Measurements from ENCODE around the gene CD226.

The CD226 gene

GRCh38 chr18:69885841-69886531 is 61.7 kb downstream of the CD226 start:
- H3K79me2 ChIP-seq (ENCODE audit: insufficient read depth, low read length) = no peaks in the 10 kb centered on the region
- no peak overlapping the region for H2AFZ ChIP-seq (ENCODE audit: low read depth, low read length, severe bottlenecking)
- TF ChIP-seq EZH2phosphoT487 (conservative IDR thresholded peaks at IDR 0.05; ENCODE audit: low read length) = no peak
- TF ChIP-seq, protein P1, sequence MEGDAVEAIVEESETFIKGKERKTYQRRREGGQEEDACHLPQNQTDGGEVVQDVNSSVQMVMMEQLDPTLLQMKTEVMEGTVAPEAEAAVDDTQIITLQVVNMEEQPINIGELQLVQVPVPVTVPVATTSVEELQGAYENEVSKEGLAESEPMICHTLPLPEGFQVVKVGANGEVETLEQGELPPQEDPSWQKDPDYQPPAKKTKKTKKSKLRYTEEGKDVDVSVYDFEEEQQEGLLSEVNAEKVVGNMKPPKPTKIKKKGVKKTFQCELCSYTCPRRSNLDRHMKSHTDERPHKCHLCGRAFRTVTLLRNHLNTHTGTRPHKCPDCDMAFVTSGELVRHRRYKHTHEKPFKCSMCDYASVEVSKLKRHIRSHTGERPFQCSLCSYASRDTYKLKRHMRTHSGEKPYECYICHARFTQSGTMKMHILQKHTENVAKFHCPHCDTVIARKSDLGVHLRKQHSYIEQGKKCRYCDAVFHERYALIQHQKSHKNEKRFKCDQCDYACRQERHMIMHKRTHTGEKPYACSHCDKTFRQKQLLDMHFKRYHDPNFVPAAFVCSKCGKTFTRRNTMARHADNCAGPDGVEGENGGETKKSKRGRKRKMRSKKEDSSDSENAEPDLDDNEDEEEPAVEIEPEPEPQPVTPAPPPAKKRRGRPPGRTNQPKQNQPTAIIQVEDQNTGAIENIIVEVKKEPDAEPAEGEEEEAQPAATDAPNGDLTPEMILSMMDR (IDR thresholded peaks at IDR 0.05; ENCODE audit: insufficient read depth, low read length, poor library complexity, severe bottlenecking) = no peak

GRCh38 chr18:69885355-69885754 is 62.3 kb downstream of the CD226 start:
- H3K9me3 ChIP-seq (ENCODE audit: insufficient read depth, low read length) = no peaks in the 10 kb centered on the region
- no peaks in the 10 kb centered on the region for H3F3A ChIP-seq (ENCODE audit: insufficient read depth)
- no peak overlapping the region for H2AFZ ChIP-seq (ENCODE audit: low read depth, low read length, severe bottlenecking)
- H3K4me3 ChIP-seq (ENCODE audit: insufficient read depth, low read length, poor library complexity, severe bottlenecking) = no peak overlapping the region
- TF ChIP-seq, protein P1 (IDR thresholded peaks at IDR 0.05; ENCODE audit: insufficient read depth, low read length, poor library complexity, severe bottlenecking) = no peak
- no peak for TF ChIP-seq EZH2phosphoT487 (conservative IDR thresholded peaks at IDR 0.05; ENCODE audit: low read length)
- no peaks in the 10 kb centered on the region for H3K27me3 ChIP-seq (ENCODE audit: low read length)
- H3K4me2 ChIP-seq (ENCODE audit: low read depth, low read length, poor library complexity, severe bottlenecking) = no peak overlapping the region
- no peaks in the 10 kb centered on the region for H3K36me3 ChIP-seq (ENCODE audit: low read length)
- no peak overlapping the region for H3K9ac ChIP-seq (ENCODE audit: low read length)
- H3K27ac ChIP-seq (ENCODE audit: low read depth, low read length) = no peak overlapping the region
- no peaks in the 10 kb centered on the region for H4K20me1 ChIP-seq (ENCODE audit: low read depth, low read length)
- H3K9me2 ChIP-seq (replicated peaks; ENCODE audit: insufficient read depth, low read length) = no peaks in the 10 kb centered on the region
- H3K79me2 ChIP-seq (ENCODE audit: insufficient read depth, low read length) = no peaks in the 10 kb centered on the region

More at GRCh38 chr18:69885841-69886531, 61.7 kb downstream of the CD226 start:
- H3K36me3 ChIP-seq (ENCODE audit: low read length) = no peaks in the 10 kb centered on the region
- no peaks in the 10 kb centered on the region for H3K9me2 ChIP-seq (replicated peaks; ENCODE audit: insufficient read depth, low read length)
- no peak overlapping the region for H3K9ac ChIP-seq (ENCODE audit: low read length)
- no peaks in the 10 kb centered on the region for H3K9me3 ChIP-seq (ENCODE audit: insufficient read depth, low read length)
- H3K4me2 ChIP-seq (ENCODE audit: low read depth, low read length, poor library complexity, severe bottlenecking) = no peak overlapping the region
- H3K27me3 ChIP-seq (ENCODE audit: low read length) = no peaks in the 10 kb centered on the region
- no peaks in the 10 kb centered on the region for H3F3A ChIP-seq (ENCODE audit: insufficient read depth)
- H3K4me3 ChIP-seq (ENCODE audit: insufficient read depth, low read length, poor library complexity, severe bottlenecking) = no peak overlapping the region
- no peaks in the 10 kb centered on the region for H4K20me1 ChIP-seq (ENCODE audit: low read depth, low read length)
- H3K27ac ChIP-seq (ENCODE audit: low read depth, low read length) = no peak overlapping the region

DNA sequence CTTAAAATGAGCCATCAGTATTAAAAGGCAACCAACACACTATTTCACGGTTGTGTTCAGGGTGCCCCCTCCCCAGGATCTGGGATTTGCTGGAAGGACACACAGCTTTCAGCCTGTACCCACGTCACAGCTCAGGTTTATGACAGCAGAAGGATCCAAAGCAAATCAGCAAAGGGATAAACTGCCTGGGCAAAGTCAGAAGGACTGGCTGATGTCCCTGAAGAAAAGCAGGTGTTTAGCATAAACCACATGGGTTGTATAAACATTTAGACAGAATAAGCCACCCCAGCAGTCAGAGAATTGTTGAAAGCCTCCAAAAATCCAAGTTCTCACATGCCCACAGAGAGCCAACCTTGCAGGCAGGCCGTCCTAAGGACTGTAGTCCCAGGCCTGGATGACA is 63.9 kb downstream of the CD226 start:
- H2AFZ ChIP-seq (ENCODE audit: low read depth, low read length, severe bottlenecking) = no peak overlapping the region
- H3K4me2 ChIP-seq (ENCODE audit: low read depth, low read length, poor library complexity, severe bottlenecking) = no peak overlapping the region
- no peak overlapping the region for H3K9ac ChIP-seq (ENCODE audit: low read length)
- no peaks in the 10 kb centered on the region for H3F3A ChIP-seq (ENCODE audit: insufficient read depth)
- no peaks in the 10 kb centered on the region for H3K9me3 ChIP-seq (ENCODE audit: insufficient read depth, low read length)
- no peaks in the 10 kb centered on the region for H3K79me2 ChIP-seq (ENCODE audit: insufficient read depth, low read length)
- no peak for TF ChIP-seq EZH2phosphoT487 (conservative IDR thresholded peaks at IDR 0.05; ENCODE audit: low read length)
- H3K27ac ChIP-seq (ENCODE audit: low read depth, low read length) = no peak overlapping the region
- H3K4me3 ChIP-seq (ENCODE audit: insufficient read depth, low read length, poor library complexity, severe bottlenecking) = no peak overlapping the region
- H4K20me1 ChIP-seq (ENCODE audit: low read depth, low read length) = no peaks in the 10 kb centered on the region
- H3K27me3 ChIP-seq (ENCODE audit: low read length) = no peaks in the 10 kb centered on the region
- no peaks in the 10 kb centered on the region for H3K36me3 ChIP-seq (ENCODE audit: low read length)
- no peaks in the 10 kb centered on the region for H3K9me2 ChIP-seq (replicated peaks; ENCODE audit: insufficient read depth, low read length)

DNA sequence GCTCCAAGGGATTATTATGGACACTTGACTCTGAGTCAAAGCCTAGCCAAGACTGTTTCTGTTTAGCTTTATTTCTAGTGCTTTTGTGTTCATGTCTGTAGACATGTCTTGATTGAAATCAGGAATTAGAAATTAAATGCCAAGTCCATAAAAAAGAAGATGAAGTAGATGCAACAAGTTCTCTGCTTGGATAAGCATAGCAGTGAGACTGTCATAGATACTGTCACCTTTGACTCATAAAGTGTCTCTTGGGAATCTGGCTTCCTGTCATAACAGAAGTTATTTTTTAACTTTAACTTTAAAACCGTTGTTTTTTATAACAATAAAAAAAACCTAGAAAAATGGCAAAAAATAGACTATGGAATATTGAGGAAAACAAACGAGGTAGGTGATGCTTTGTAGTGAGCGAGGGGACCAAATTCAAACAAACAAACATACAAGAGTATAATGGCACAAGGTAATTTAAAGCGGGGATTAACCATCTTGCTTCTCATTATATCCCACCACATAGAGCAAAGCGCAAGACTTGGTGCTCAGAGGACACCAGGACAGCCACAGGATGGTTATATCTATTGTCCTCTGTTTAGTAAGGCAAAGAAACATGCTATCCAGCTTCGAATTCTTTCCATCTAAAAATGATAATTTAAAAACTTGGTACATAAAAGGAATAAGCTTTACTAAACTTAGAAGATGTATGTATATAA is 64.6 kb downstream of the CD226 start:
- no peak overlapping the region for H3K4me3 ChIP-seq (ENCODE audit: insufficient read depth, low read length, poor library complexity, severe bottlenecking)
- no peaks in the 10 kb centered on the region for H3F3A ChIP-seq (ENCODE audit: insufficient read depth)
- H3K79me2 ChIP-seq (ENCODE audit: insufficient read depth, low read length) = no peaks in the 10 kb centered on the region
- H3K9ac ChIP-seq (ENCODE audit: low read length) = no peak overlapping the region
- H4K20me1 ChIP-seq (ENCODE audit: low read depth, low read length) = no peaks in the 10 kb centered on the region
- no peak overlapping the region for H2AFZ ChIP-seq (ENCODE audit: low read depth, low read length, severe bottlenecking)
- no peak overlapping the region for H3K4me2 ChIP-seq (ENCODE audit: low read depth, low read length, poor library complexity, severe bottlenecking)
- no peaks in the 10 kb centered on the region for H3K9me2 ChIP-seq (replicated peaks; ENCODE audit: insufficient read depth, low read length)
- H3K27me3 ChIP-seq (ENCODE audit: low read length) = no peaks in the 10 kb centered on the region
- no peaks in the 10 kb centered on the region for H3K36me3 ChIP-seq (ENCODE audit: low read length)
- no peak overlapping the region for H3K27ac ChIP-seq (ENCODE audit: low read depth, low read length)
- TF ChIP-seq, protein P1 (IDR thresholded peaks at IDR 0.05; ENCODE audit: insufficient read depth, low read length, poor library complexity, severe bottlenecking) = no peak
- no peak for TF ChIP-seq EZH2phosphoT487 (conservative IDR thresholded peaks at IDR 0.05; ENCODE audit: low read length)
- no peaks in the 10 kb centered on the region for H3K9me3 ChIP-seq (ENCODE audit: insufficient read depth, low read length)

All from SU-DHL-6 (cell line).